Inflammatory macrophage treated with lipopolysaccharide for 1 hour (primary cell): ENCODE results near the gene UQCR10.
"Not testable (repeated sequence)": the region's sequence is repeated elsewhere in the genome, so short reads cannot be mapped to it uniquely, and the experiment has no call there.

Experiments
- DNase-seq, 2 donors: peaks; one replicate each; pipeline ENCODE4 v3.0.0-alpha.2; 2020 to 2022

UQCR10 gene

DNA sequence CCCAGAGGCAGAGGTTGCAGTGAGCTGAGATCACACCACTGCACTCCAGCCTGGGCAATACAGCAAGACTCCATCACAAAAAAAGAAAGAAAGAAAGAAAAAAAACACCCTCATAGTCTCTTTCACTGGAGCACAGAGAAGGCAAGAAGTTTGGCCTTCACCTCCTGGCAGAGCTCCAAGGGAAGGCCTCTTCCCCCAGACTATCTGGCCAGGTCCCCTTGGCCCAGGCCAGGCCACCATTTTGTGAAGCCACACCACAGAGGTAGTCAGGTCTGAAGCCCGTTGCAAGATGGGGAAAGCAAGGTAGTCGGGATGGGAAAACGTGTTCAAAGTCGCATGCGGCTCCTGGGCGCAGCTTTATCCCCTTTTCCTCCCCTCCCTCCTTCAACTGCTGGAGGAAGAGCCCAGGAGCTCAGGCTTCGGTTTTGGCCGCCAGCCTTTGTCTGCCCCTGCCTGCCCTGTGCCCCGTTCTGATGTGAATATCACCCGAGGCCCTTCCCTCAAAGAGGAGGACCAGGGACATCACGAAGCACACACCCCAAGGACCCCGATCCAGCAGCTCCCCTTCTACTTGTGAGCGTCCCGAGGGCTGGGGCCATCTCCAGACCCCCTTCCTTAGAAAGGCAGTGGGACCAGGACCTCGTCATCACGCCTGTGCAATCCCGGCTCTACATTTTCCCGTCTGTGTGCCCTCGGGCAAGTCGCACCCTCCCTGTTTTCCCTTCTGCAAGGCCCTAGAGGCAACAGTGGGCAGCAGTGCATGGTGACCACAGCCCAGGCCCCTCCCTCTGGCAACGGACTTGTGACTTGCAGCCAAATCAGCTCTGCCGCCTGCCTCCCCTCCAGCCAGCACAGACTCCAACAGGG, 29.7 kb upstream of the UQCR10 start:
- no peak for DNase-seq

DNA sequence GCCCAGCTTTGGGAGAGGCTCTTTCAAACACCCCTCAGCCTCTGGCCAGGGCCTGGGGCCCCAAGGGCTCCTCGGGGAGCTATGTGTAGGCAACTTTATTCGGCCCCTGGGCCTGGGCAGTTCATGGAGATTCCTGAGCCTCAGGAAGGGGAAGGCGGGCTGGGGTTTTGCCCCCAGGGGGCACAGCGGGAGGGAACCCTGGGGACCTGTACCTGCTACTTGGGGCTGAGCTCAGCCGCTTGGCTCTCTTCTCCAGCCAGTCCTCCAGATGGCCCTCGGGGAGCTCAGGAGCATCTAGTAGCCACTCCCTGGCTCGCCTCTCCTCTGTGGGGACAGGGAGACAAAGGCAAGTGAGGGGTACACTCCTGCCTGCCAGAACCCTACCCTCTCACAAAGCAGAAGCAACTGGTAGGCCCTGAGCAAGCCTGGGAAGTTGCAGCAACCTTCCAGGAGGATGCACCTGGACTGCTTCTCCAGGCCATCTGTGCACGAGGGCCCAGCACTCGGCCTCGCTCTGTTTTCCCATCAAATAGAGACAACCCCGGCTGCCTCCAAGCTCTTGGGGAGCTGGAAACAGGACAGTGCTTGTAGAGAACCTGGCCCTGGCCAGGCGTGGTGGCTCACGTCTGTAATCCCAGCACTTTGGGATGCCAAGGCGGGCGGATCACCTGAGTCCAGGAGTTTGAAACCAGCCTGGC, 28.9 kb upstream of the UQCR10 start:
- no peak for DNase-seq

DNA sequence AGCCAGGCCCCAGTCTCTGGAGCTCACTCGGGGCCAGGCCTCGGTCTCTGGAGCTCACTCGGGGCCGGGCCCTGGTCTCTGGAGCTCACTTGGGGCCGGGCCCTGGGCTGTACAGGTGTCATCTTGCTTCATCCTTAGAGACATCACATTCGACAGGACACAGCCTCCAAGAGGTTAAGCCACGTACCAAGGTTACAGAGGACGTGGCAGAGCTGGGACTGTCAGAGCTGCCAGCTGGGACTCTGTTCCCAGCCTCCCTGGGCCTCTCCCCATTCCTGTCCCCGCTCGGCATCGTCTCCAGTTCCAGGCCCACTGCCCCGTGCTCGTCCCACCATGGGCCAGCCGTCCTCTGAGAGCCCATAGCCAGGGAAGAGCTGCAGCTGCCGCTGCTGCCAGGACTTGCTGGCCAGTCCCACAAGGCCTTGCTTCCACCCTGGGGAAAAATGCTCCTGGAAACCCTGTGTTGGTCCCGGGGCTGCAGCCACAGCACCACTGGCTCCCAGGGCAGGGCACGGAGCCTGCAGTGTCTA, 27.8 kb upstream of the UQCR10 start:
- no peak for DNase-seq

DNA sequence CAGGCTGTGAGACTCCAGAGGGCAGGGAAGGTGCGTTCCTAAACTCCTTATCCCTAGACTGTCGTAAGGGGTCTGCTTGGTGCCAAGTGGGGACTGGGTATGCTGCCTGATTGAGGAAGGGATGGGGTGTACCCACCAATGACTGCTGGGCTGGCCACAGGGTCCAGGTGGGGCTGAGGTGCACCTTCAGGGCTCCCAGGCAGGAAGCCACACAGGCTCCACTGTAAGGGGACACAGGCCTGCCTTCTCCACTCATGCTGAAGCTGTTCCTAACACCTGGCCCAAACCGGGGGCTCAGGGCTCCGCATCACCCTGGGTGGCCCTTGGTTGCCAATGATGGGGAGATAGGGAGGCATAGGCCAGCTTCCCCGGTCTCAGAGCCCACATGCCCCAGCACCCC, 27.0 kb upstream of the UQCR10 start:
- no peak for DNase-seq

DNA sequence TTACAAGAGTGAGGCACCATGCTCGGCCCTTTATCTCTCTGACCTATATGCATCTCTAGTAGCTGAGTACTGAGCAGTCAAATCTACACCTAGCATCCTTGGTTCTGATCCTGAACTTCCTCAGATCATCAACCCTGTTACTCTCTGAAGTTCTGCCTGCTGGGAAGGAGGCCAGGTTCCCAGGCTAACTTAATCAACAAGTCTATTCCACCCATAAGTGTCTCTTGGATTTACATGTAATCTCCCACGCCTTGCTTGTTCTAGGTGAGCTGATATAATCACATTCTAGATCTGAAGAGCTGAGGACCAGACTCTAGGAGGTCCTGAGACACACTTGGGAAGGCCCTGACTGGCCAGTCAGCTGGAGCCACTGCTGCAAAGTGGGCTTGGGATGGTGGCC, 25.2 kb upstream of the UQCR10 start:
- no peak for DNase-seq

DNA sequence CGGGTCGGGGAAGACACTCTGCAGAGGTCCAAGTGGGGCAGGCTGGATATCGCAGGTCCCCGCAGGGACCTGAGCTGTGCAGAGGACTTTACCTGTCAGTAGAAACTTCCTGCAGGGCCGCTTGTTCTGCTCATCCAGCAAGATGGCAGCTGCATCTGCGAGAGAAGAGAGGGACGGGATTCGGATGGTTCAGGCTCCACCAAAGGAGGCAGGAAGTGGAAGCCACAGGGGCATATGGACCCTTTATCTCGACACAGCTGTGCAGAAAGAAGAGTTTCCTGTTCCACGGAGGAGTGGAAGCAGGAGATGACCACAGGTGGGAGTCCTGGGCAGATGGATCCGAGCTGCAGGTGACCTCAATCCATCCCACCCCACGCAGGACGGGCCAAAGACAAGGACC, 24.8 kb upstream of the UQCR10 start:
- DNase-seq = no peak

DNA sequence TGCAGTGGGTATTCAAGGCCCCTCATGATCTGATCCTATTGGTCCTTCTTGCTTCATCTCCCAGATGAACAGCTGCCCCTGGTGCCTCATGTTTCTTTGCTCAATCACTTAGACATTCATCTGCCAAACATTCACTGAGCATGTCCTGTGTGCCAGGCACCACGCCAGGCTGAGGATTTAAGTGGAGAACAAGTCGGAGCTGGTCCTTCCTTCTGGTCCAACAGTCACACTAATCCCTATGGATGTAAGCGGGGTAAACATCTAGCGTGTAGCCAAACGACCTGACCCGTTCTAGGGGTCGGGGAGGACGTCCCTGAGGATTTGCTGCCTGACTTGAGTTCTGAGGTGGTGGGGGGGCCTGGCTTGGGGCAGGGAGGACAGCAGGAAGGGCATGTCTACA, 22.3 kb upstream of the UQCR10 start:
- DNase-seq = no peak

DNA sequence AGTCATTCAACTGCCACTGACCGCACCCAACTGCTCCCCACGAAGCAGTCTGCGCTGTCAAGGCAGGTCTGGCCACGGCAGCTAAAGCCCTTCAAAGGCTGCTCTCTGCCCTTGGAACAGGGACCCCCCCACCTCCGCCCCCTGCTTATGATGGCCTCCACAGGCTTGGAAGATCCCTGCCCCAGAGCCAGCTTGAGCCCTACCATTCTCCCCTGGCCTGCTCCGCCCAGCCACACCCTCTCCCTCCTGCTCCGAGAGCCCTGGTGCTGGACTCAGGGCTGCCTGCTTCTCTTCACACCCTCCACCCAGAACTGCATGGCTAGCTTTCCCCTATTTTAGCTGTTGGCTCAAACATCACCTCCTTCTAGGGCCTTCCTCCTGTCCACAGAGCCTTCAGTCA, 19.3 kb upstream of the UQCR10 start:
- no peak for DNase-seq

DNA sequence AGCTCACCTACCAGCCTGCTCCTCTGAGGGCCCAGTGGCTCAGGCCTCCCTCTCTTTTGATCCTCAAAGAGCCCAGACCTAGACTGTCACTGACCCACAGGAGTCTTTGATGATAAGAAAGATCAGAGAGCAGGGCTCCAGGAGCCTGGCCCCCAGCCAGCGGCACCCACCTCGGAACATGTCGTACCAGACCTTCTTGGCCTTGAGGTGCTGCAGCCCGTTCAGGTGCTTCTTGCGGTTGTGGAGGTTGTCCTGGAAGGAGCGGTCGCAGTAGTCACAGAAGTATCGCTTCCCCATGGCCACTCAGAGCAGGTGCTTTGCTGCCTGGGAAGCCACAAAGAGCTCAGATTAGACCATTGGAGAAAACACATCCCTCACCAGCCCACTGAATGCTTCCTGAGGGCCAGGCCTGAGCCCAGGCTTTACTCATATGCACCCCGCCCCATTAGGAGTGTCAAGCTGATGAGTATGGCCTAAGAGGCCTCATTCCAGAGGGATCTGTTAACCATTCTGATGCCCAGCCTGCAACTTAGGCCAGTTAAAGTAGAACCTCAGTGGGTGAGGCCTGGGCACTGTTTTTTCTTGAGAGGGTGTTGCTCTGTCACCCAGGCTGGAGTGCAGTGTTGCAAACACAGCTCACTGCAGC, 18.8 kb upstream of the UQCR10 start:
- DNase-seq = no peak

DNA sequence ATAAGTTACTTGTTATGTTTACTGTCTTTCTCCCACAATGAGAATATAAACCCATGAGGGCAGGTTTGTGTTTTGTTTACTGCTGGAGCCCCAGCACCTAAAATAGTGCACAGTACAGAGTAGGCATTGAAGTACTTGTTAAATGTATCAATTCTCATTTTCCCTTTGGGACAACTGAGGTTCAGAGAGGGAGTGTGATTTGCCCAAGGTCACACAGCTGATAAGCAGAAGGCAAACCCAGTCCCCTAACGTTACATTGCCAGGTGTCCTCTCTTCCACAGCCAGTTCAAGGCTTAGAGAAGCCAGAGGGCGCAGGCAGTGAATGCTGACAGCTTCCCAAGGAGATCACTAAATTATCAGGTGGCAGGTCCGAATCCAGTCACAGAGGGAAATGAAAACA, 17.1 kb upstream of the UQCR10 start:
- no peak for DNase-seq

DNA sequence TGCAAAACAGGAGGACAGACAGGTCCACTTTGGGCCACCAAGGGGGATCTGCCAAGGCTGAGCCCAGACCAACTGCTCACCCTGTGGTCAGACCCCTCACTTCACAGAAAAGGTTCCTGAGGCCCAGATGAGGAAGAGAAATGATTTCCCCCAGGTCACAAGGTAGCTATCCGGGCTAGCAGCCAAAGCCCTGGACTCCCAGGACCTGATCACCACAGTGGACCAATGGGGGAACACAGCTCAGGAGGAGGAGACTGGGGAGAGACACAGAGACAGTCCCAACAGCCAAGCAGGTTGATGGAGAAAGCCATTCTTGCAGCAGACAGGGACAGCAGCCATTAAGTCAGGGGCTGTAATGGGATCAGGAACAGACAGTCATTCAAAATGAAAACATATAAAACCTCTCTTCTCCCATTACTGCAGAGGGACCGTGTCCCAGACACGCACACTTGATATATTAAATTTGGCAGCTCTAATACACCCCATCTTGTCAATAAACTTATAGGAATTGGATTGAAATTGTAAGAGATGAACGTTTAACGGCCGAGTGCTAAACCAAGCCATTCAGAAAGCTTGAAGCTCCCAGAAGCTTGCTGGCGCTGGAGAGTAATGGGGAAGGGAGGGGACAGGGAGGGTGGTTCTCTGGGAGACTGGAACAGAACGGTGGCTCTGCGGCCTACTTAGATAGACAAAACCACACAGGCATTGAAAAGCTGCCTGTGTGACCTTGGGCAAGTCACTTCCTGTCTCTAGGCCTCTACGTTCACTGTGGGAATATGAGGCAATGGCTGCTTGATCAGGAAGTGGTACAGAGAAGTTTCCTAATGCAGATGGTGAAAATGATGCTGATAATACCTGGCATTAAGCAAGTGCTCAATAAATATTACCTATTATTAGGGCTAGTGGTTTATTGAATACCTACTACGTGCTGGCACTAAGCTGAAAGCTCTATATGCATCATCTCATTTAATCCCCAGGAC, 16.3 kb upstream of the UQCR10 start:
- peak; percentile 66 to 74 for DNase-seq

DNA sequence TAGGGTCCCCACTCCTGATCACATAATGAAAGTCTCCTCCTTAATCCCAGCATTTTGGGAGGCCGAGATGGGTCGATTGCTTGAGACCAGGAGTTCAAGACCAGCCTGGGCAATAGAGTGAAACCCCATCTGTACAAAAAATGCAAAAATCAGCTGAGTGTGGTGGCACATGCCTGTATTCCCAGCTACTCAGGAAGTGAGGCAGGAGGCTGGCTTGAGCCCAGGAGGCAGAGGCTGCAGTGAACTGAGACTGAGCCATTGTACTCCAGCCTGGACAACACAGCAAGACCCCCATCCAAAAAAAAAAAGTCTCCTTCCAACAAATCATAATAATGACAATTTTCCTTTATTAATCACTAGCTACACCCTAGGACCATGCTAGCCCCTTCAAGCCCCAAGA, 15.5 kb upstream of the UQCR10 start:
- no peak for DNase-seq

DNA sequence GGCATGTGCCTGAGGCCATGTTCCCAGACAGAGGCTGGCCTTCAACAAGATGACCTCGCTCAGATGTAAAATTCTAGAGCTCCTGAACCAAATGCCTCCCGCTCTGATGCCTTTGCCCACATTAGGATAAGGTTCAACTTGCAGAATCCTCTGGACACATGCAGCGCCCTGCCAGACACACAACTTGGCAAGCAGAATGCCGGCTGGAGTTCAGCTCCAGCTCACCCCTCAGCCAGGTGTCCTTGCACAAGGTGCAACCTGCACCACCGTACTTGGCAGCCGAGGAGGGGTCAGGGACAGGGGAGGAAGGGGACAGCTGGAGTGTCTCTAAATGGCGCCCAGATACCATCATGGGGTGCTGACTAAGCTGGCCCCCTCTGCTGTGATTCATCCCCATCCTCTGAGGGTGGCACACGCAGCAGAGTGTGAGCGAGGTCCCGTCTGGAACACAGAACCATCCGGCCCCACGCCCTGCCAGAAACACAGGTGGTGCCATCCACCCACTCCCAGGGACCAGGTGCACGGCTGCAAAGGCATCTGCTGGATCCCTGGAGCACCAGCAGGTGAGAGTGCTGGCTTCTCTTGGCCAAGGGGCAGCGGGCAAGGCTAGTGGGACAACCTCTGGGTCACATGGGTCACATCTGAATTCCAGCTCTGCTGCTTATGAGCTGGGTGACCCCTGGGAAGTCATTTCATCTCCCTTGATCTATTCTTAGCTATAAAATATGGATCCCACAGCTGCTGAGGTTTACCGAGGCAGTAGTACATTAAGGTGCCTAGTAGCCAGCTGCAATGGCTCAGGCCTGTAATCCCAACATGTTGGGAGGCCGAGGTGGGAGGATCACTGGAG, 13.1 kb upstream of the UQCR10 start:
- DNase-seq = no peak

DNA sequence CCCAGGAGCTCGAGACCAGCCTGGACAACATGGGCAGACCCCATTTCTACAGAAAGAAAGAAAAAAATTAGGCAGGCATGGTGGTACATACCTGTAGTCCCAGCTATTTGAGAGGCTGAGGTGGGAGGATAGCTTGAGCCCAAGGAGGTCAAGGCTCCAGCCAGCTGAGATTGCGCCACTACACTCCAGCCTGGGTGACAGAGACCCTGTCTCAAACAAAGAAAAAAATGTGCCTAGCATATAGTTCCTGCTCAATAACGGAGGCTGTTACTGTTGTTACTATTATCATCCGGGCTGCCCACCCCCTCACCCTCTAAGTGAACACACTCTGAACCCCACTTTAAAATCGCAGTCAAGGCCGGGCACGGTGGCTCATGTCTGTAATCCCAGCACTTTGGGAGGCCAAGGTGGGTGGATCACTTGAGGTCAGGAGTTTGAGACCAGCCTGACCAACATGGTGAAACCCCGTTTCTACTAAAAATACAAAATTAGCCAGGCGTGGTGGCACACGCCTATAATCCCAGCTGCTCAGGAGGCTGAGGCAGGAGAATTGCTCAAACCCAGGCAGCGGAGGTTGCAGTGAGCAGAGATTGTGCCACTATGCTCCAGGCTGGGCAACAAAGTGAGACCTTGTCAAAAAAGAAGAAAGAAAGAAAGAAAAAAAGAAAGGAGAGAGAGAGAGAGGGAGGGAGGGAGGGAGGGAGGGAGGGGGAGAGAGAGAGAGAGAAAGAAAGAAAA, 12.3 kb upstream of the UQCR10 start:
- not testable (repeated sequence) for DNase-seq

DNA sequence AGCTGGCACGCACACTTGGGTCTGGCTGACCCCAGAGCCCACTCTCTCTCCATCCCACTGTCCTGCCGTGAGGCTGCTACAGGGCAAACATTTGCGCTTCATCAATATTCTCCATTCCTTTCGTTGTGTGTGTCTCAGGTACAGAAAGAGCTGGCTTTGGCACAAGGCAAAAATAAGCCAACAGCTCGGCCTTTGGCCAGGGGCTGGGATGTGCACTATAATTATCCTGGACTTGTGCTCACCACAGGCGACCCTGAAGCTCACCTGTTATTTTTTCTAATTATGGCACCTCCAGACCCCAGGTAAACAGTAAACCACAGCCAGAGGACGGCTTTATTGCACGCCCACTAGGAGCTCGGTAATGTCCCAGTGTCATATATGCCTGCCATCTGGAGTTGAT, 11.3 kb upstream of the UQCR10 start:
- no peak for DNase-seq

DNA sequence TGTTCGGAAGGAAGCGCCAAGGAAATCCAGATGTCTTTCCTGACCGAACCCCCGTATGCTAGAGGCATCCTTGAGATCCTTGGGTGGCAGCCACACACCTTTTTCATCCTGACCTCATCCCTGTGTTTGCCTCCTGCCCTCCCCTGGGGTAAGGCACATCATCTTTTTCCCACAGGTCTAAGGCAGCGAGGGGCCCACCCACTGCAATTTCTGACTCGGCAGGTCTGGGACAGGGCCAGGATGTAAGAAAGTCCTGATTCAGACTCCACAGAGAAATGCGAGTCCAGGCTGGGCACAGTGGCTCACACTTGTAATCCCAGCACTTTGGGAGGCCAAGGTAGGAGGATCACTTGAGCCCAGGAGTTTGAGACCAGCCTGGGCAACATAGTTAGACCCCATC, 10.8 kb upstream of the UQCR10 start:
- no peak for DNase-seq

DNA sequence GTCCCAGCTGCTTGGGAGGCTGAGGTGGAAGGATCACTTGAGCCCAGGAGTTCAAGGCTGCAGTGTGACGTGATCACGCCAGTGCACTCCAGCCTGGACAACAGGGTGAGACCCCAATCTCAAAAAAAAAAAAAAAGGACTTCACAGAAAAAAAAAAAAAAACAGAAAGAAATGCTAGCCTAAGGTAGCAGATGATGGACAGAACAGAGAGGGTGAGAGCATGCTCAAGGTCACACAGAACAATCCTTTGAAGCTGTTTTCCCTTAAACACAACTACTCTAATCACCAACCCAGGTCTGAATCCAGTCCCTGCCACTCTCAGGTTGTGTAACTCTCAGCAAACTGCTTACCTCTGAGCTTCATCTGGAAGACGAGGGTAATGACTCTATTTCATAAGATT, 10.1 kb upstream of the UQCR10 start:
- no peak for DNase-seq

DNA sequence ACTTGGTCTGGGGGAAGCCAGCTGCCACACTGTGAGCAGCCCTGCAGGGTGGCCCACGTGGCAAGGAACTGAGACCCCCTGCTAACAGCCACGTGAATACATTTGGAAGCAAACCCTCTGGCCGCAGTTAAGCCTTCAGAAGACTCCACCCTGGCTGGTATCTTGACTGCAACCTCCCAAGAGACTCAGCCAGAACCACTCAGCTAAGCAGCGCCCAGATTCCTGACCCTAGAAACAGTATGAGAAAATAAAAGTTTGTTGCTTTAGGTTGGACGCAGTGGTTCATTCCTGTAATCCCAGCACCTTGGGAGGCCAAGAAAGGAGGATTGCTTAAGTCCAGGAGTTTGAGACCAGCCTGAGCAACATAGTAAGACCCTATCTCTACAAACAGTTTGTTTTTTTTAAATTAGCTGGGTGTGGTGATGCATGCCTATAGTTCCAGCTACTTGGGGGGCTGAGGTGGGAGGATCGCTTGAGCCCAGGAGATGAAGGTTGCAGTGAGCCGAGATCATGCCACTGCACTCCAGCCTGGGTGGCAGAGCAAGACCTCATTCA, 9.0 kb upstream of the UQCR10 start:
- DNase-seq = no peak

DNA sequence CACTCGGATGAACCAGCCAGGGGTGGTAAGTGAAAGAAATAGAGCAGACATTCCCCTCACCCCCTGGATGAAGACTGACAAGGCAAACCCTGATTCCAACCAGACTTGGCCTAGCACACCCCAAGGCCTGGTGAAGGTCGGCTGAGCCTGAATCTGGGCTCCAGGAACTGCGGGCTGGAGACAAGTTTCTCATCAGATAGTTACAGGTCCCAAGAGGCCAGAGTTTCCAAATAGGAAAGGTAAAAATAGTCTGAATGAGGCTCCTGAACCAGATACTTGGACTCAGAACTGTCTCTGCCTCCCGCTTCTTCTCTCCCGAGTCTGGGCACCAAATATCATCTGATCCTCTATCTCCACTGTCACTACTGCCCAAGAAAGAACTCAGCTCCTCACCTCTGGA, 8.2 kb upstream of the UQCR10 start:
- DNase-seq = no peak

DNA sequence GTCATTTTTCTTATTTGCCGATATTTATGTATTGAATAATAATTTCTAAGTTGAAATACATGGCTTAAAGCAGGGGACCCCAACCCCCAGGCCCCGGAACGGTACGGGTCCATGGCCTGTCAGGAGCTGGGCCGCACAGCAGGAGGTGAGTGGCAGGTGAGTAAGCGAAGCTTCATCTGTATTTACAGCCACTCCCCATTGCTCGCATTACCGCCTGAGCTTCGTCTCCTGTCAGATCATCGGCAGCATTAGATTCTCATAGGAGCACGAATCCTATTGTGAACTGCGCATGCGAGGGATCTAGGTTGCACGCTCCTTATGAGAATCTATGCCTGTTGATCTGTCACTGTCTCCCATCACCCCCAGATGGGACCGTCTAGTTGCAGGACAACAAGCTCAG, 4.9 kb upstream of the UQCR10 start:
- no peak for DNase-seq
